IMR-90 (cell line): ENCODE results near the gene TTLL9. TPM values are rescaled to one million over a fixed set of nuclear protein-coding genes. Genes with fewer than 3 reads are reported as not detected.

ENCODE experiments used
- ATAC-seq: fragments of 200-7000 bp; cut with Tn5 transposase; 2 replicates; pipeline ENCODE4 v1.9.1; 2020; ENCODE audit warnings: low read depth, mild to moderate bottlenecking, moderate library complexity
- BruUV-seq: library from RNA; stranded (reverse); fragments of 400-500 nt; replicated peaks from 2 replicates; lab custom pipeline; 2021; lab: Mats Ljungman, UMichigan
- CTCF ChIA-PET: fragments of 300-600 bp; formaldehyde crosslinking; extraction: SDS; loops from one replicate; lab custom pipeline; 2021; ENCODE audit warnings: antibody characterized with exemption; lab: Yijun Ruan, JAX
- POLR2A ChIA-PET: fragments of 300-600 bp; sonication (Branson Sonifier 250); formaldehyde crosslinking; loops from one replicate; lab custom pipeline; 2022; ENCODE audit warnings: antibody characterized with exemption; ENCODE audit not compliant: unreplicated experiment; lab: Charles Lee
- DNase-seq: peaks from one replicate; pipeline ENCODE4 v3.0.0; 2013
- H2AFZ ChIP-seq: replicated peaks from 2 replicates; pipeline ENCODE3; 2013; ENCODE audit warnings: low read length, mild to moderate bottlenecking; ENCODE audit not compliant: poor library complexity
- H2AK5ac ChIP-seq: 2 replicates; pipeline ENCODE4 v1.6.1; 2013; ENCODE audit warnings: low read depth, low read length, inconsistent platforms
- H2AK9ac ChIP-seq: replicated peaks from 2 replicates; pipeline ENCODE3; 2013; ENCODE audit warnings: mild to moderate bottlenecking, low read depth, low read length, moderate library complexity; ENCODE audit not compliant: poor library complexity
- H2BK120ac ChIP-seq: 2 replicates; pipeline ENCODE4 v1.6.1; 2013; ENCODE audit warnings: low read depth, low read length, inconsistent platforms
- H2BK15ac ChIP-seq: 3 replicates; pipeline ENCODE4 v1.6.1; 2013; ENCODE audit warnings: low read depth, low read length, inconsistent platforms
- H2BK20ac ChIP-seq: 2 replicates; pipeline ENCODE4 v1.6.1; 2013; ENCODE audit warnings: low read depth, mild to moderate bottlenecking, inconsistent platforms, low read length, moderate library complexity
- H2BK5ac ChIP-seq: 2 replicates; pipeline ENCODE4 v1.6.1; 2013; ENCODE audit warnings: mild to moderate bottlenecking, low read depth, low read length, inconsistent platforms; ENCODE audit not compliant: poor library complexity, severe bottlenecking
- H3K14ac ChIP-seq: replicated peaks from 2 replicates; pipeline ENCODE4 v1.6.1; 2013; ENCODE audit warnings: low read depth, low read length, inconsistent platforms
- H3K18ac ChIP-seq: 2 replicates; pipeline ENCODE4 v1.6.1; 2013; ENCODE audit warnings: low read depth, low read length, control low read depth
- H3K23ac ChIP-seq: 2 replicates; pipeline ENCODE4 v1.6.1; 2013; ENCODE audit warnings: low read depth, low read length, inconsistent platforms
- H3K27ac ChIP-seq: 2 replicates; pipeline ENCODE4 v1.5.1; 2013; ENCODE audit warnings: mild to moderate bottlenecking, control low read depth, low read length; ENCODE audit not compliant: insufficient read depth
- H3K27me3 ChIP-seq: 2 replicates; pipeline ENCODE4 v1.6.1; 2013; ENCODE audit warnings: low read length; ENCODE audit not compliant: control insufficient read depth, insufficient read depth
- H3K36me3 ChIP-seq: 2 replicates; pipeline ENCODE4 v1.6.1; 2013; ENCODE audit warnings: low read length, mixed read lengths; ENCODE audit not compliant: control insufficient read depth, insufficient read depth
- H3K4ac ChIP-seq: 2 replicates; pipeline ENCODE4 v1.6.1; 2013; ENCODE audit warnings: low read depth, low read length, inconsistent platforms
- H3K4me1 ChIP-seq: 2 replicates; pipeline ENCODE4 v1.6.1; 2013; ENCODE audit warnings: low read length, mixed read lengths; ENCODE audit not compliant: control insufficient read depth, insufficient read depth
- H3K4me2 ChIP-seq: 2 replicates; pipeline ENCODE4 v1.6.1; 2013; ENCODE audit warnings: low read depth, mild to moderate bottlenecking, control low read depth, low read length, moderate library complexity
- H3K4me3 ChIP-seq: 2 replicates; pipeline ENCODE4 v1.5.1; 2013; ENCODE audit warnings: low read depth, mild to moderate bottlenecking, control low read depth, low read length, moderate library complexity; ENCODE audit not compliant: insufficient read depth
- H3K56ac ChIP-seq: 2 replicates; pipeline ENCODE4 v1.6.1; 2013; ENCODE audit warnings: low read length, inconsistent platforms; ENCODE audit not compliant: insufficient read depth; ENCODE audit errors: extremely low read depth
- H3K79me1 ChIP-seq, 2 experiments: 2 replicates each; pipeline ENCODE4 v1.6.1; 2013; ENCODE audit warnings: low read length in 2 of 2, inconsistent platforms in 1 of 2, low read depth in 1 of 2
- H3K9ac ChIP-seq: 2 replicates; pipeline ENCODE4 v1.6.1; 2013; ENCODE audit warnings: low read depth, low read length, control low read depth
- H3K9me1 ChIP-seq: 2 replicates; pipeline ENCODE4 v1.6.1; 2013; ENCODE audit warnings: low read length, inconsistent platforms; ENCODE audit not compliant: insufficient read depth
- H3K9me3 ChIP-seq: 2 replicates; pipeline ENCODE4 v1.6.1; 2013; ENCODE audit warnings: low read length; ENCODE audit not compliant: control insufficient read depth, insufficient read depth
- H4K20me1 ChIP-seq: 2 replicates; pipeline ENCODE4 v1.6.1; 2013; ENCODE audit warnings: low read length, inconsistent platforms; ENCODE audit not compliant: insufficient read depth
- H4K5ac ChIP-seq: 2 replicates; pipeline ENCODE4 v1.6.1; 2013; ENCODE audit warnings: mild to moderate bottlenecking, low read depth, low read length, control low read depth
- H4K8ac ChIP-seq, 2 experiments: 2 replicates each; pipeline ENCODE4 v1.6.1; 2013; ENCODE audit warnings: low read depth in 2 of 2, low read length in 2 of 2, control low read depth in 1 of 2, inconsistent platforms in 1 of 2
- H4K91ac ChIP-seq: 2 replicates; pipeline ENCODE4 v1.6.1; 2013; ENCODE audit warnings: low read depth, low read length, inconsistent platforms; ENCODE audit not compliant: insufficient read depth
- BHLHE40 ChIP-seq: fragments of 150-350 bp; IDR thresholded peaks from 2 replicates; pipeline ENCODE4 v1.6.1; 2016; ENCODE audit warnings: mild to moderate bottlenecking, low read depth, low read length
- CHD1 ChIP-seq: IDR thresholded peaks from 2 replicates; pipeline ENCODE4 v1.6.1; 2012; ENCODE audit warnings: low read depth, low read length, improper control_type of control experiment
- ELK1 ChIP-seq: fragments of 150-350 bp; IDR thresholded peaks from 2 replicates; pipeline ENCODE4 v1.6.1; 2016; ENCODE audit warnings: low read depth, mild to moderate bottlenecking, low read length, moderate library complexity, borderline replicate concordance
- FOS ChIP-seq: fragments of 150-350 bp; IDR thresholded peaks from 2 replicates; pipeline ENCODE4 v1.6.1; 2016; ENCODE audit warnings: low read depth, low read length
- MAZ ChIP-seq: IDR thresholded peaks from 2 replicates; pipeline ENCODE4 v1.6.1; 2012; ENCODE audit warnings: low read depth, mild to moderate bottlenecking, low read length, improper control_type of control experiment, moderate library complexity, borderline replicate concordance
- NFE2L2 ChIP-seq: fragments of 150-350 bp; IDR thresholded peaks from 2 replicates; pipeline ENCODE4 v1.6.1; 2016; ENCODE audit warnings: low read depth, mild to moderate bottlenecking, low read length
- POLR2A ChIP-seq: IDR thresholded peaks from 2 replicates; pipeline ENCODE4 v1.6.1; 2012; ENCODE audit warnings: mild to moderate bottlenecking, low read depth, low read length
- RAD21 ChIP-seq: IDR thresholded peaks from 2 replicates; pipeline ENCODE4 v1.6.1; 2012; ENCODE audit warnings: low read length, improper control_type of control experiment
- RCOR1 ChIP-seq: IDR thresholded peaks from 2 replicates; pipeline ENCODE4 v1.6.1; 2012; ENCODE audit warnings: mild to moderate bottlenecking, low read length, improper control_type of control experiment; ENCODE audit not compliant: insufficient replicate concordance
- RFX5 ChIP-seq: IDR thresholded peaks from 2 replicates; pipeline ENCODE4 v1.8.0; 2012; ENCODE audit warnings: low read depth, mild to moderate bottlenecking, low read length, moderate library complexity
- SMC3 ChIP-seq: fragments of 150-350 bp; IDR thresholded peaks from 2 replicates; pipeline ENCODE4 v1.6.1; 2016; ENCODE audit warnings: low read depth, mild to moderate bottlenecking, antibody characterized with exemption, low read length, moderate library complexity
- USF2 ChIP-seq: fragments of 150-350 bp; IDR thresholded peaks from 2 replicates; pipeline ENCODE4 v1.6.1; 2017; ENCODE audit warnings: mild to moderate bottlenecking, antibody characterized with exemption, low read length, low read depth
- WGBS, 2 experiments: methylation state at CpG; one replicate each; pipeline versions ENCODE4 v1.1.5 to v1.1.7; 2013; ENCODE audit warnings: missing lambda C conversion rate in 2 of 2; ENCODE audit not compliant: insufficient read length in 1 of 2; ENCODE audit errors: extremely low coverage in 2 of 2; 5-methylcytosine and 5-hydroxymethylcytosine counted together
- dilution Hi-C: fragments of 300-500 bp; cut with HindIII; formaldehyde crosslinking; loops from one replicate; pipeline ENCODE4 v1.14.3; 2018; ENCODE audit warnings: low sequenced_read_pairs; ENCODE audit not compliant: unreplicated experiment
- in situ Hi-C: fragments of 300-500 bp; cut with MboI; formaldehyde crosslinking; loops from 3 replicates; pipeline ENCODE4 v1.14.3; 2019; ENCODE audit warnings: low sequenced_read_pairs, inconsistent platforms, mixed read lengths
- intact Hi-C: fragments of 100-400 bp; cut with micrococcal nuclease; formaldehyde crosslinking; loops from 2 replicates; pipeline ENCODE4 v1.10.0; 2022
- polyA plus RNA-seq, 3 experiments: library from polyadenylated mRNA; depleted of rRNA; stranded (reverse); fragments of >200 nt; gene quantifications; 2 replicates each; pipeline ENCODE4 v1.2.3, GENCODE V29; 2012; ENCODE audit warnings: low replicate concordance in 1 of 3
- total RNA-seq: library from RNA; depleted of rRNA; stranded (reverse); fragments of >200 nt; gene quantifications from 2 replicates; pipeline ENCODE4 v1.2.3, GENCODE V29; 2012

Gene TTLL9
- total and polyA plus RNA-seq, 2 of the 4 experiments (the other 2 are of a cell fraction): not detected

GRCh38 chr20:31856516-31856915, 13.9 kb upstream of the TTLL9 start:
- H3K9ac ChIP-seq: no peak overlapping the region
- no peak overlapping the region for H2BK20ac ChIP-seq
- no peaks in the 10 kb centered on the region for H3K79me1 ChIP-seq
- no peak overlapping the region for H2AK5ac ChIP-seq
- H2AFZ ChIP-seq: no peak overlapping the region
- H3K4me1 ChIP-seq: peaks cover 2% of the 10 kb centered on the region; the same call in 1 of the 2 replicates
- H4K20me1 ChIP-seq: no peaks in the 10 kb centered on the region
- no peak overlapping the region for H2BK120ac ChIP-seq
- no peak overlapping the region for H3K4me3 ChIP-seq
- no peak overlapping the region for H3K14ac ChIP-seq
- no peak overlapping the region for H4K8ac ChIP-seq
- no TSS peak for BruUV-seq
- 25% methylated on average over 3 of the region's 3 CpGs; no CpG with 5 or more reads in 1 of the 2 experiments for WGBS, 2 experiments
- H3K9me3 ChIP-seq: no peaks in the 10 kb centered on the region
- no peak overlapping the region for H3K18ac ChIP-seq
- in situ Hi-C loops: loop anchor here (10.0 kb wide), 1 partner anchor 98 kb away; the partner anchor contains the start of gene PDRG1
- no peak overlapping the region for H3K4me2 ChIP-seq
- H2AK9ac ChIP-seq: no peak overlapping the region
- no peak overlapping the region for H2BK15ac ChIP-seq
- no peak overlapping the region for H3K56ac ChIP-seq
- dilution Hi-C loops: no loop called here
- ChIA-PET CTCF (interaction anchor here (0.6 kb wide), 1 partner anchor 795 kb away, joined by 3 read pairs; no protein-coding TSS in a partner anchor), POLR2A (no interaction called here)
- H2BK5ac ChIP-seq: no peak overlapping the region
- H3K23ac ChIP-seq: no peak overlapping the region
- no peak overlapping the region for H4K5ac ChIP-seq
- no peak overlapping the region for H3K4ac ChIP-seq
- H3K9me1 ChIP-seq: no peaks in the 10 kb centered on the region
- no peak overlapping the region for H3K27ac ChIP-seq
- TF ChIP-seq BHLHE40 (no peak), POLR2A (no peak), NFE2L2 (no peak), RAD21 (no peak), RCOR1 (no peak), ELK1 (no peak), USF2 (no peak), MAZ (no peak), RFX5 (no peak), SMC3 (no peak), CHD1 (no peak), FOS (no peak)
- H3K36me3 ChIP-seq: no peaks in the 10 kb centered on the region
- H4K91ac ChIP-seq: no peak overlapping the region
- peaks cover 82% of the 10 kb centered on the region for H3K27me3 ChIP-seq
- intact Hi-C loops: no loop called here
- DNase-seq: no peak
- ATAC-seq: no peak
